ENCODE data around the gene EPHA8.

DNA sequence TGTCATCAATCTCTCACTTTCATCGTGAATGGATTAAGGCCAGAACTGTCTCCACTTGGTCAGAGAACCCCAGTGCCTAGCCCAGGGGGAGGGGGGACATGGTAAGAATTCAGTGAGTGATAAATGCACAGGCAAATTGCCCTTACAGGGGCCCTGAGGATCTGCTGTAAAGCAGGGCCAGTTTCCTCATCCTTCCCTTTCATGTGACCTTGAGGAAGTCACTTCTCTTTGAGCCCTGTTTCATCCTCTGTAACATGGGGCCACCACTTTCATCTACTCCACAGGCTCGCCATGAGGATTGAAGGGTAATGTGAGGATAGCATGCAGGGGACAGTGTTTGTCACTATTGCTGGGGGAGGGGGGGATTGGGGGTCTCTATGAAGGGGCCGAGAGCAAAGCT, 45.1 kb downstream of the EPHA8 start:
- TF ChIP-seq EZH2 (IDR thresholded peaks at IDR 0.05; ENCODE audit: borderline replicate concordance, low read length), result no peak
- TF ChIP-seq, protein P1, sequence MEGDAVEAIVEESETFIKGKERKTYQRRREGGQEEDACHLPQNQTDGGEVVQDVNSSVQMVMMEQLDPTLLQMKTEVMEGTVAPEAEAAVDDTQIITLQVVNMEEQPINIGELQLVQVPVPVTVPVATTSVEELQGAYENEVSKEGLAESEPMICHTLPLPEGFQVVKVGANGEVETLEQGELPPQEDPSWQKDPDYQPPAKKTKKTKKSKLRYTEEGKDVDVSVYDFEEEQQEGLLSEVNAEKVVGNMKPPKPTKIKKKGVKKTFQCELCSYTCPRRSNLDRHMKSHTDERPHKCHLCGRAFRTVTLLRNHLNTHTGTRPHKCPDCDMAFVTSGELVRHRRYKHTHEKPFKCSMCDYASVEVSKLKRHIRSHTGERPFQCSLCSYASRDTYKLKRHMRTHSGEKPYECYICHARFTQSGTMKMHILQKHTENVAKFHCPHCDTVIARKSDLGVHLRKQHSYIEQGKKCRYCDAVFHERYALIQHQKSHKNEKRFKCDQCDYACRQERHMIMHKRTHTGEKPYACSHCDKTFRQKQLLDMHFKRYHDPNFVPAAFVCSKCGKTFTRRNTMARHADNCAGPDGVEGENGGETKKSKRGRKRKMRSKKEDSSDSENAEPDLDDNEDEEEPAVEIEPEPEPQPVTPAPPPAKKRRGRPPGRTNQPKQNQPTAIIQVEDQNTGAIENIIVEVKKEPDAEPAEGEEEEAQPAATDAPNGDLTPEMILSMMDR (conservative IDR thresholded peaks at IDR 0.05 in 1 of 2, IDR thresholded peaks at IDR 0.05 in 1 of 2; ENCODE audit: extremely low read depth in 1 of 2, insufficient read depth in 1 of 2, low read depth in 1 of 2, low read length in 2 of 2), result no peak
